GM12878 (cell line): ENCODE data around the gene ITGB2. TPM values are rescaled to one million over a fixed set of nuclear protein-coding genes. Genes with fewer than 3 reads are reported as not detected.

Source experiments
- ATAC-seq: fragments of 200-7000 bp; cut with Tn5 transposase; 3 replicates; pipeline ENCODE4 v1.9.1; 2020; ENCODE audit warnings: mild to moderate bottlenecking, moderate library complexity
- BruUV-seq: library from RNA; stranded (reverse); fragments of 400-500 nt; replicated peaks from 2 replicates; lab custom pipeline; 2021; lab: Mats Ljungman, UMichigan
- CTCF ChIA-PET: fragments of 300-600 bp; sonication (Branson Sonifier 250); formaldehyde crosslinking; extraction: SDS; loops from one replicate; lab custom pipeline; 2021; ENCODE audit warnings: inconsistent platforms; lab: Yijun Ruan, JAX
- POLR2A ChIA-PET: fragments of 350-600 bp; formaldehyde crosslinking; extraction: SDS; loops from one replicate; lab custom pipeline; 2021; ENCODE audit warnings: inconsistent platforms; lab: Charles Lee
- RAD21 ChIA-PET: fragments of 300-600 bp; sonication (Branson Sonifier 250); formaldehyde crosslinking; loops from one replicate; lab custom pipeline; 2023; ENCODE audit warnings: antibody characterized with exemption; ENCODE audit not compliant: unreplicated experiment; lab: Charles Lee
- SMC1A ChIA-PET: fragments of 300-600 bp; sonication (Branson Sonifier 250); formaldehyde crosslinking; loops from one replicate; lab custom pipeline; 2023; ENCODE audit not compliant: unreplicated experiment, uncharacterized antibody; lab: Charles Lee
- DNase-seq: peaks from one replicate; pipeline ENCODE4 v3.0.0-alpha.2; 2011; ENCODE audit warnings: low read depth, low spot score
- FAIRE-seq: peaks from 3 replicates; lab custom pipeline; 2011; peaks lifted over from hg19 to GRCh38; lab: Jason Lieb, UNC
- H2AFZ ChIP-seq: 2 replicates; pipeline ENCODE4 v1.6.0; 2011; ENCODE audit warnings: low read depth, low read length, control low read depth; ENCODE audit not compliant: control insufficient read depth
- H3K27ac ChIP-seq: 2 replicates; pipeline ENCODE4 v1.5.1; 2011; ENCODE audit warnings: control low read depth; ENCODE audit not compliant: control insufficient read depth, insufficient read depth
- H3K27me3 ChIP-seq, 2 experiments: replicated peaks in 1 of 2; 2 replicates each; pipeline versions ENCODE4 v1.6.0 to v1.6.1; 2011; ENCODE audit warnings: low read length in 1 of 2; ENCODE audit not compliant: control insufficient read depth in 2 of 2, insufficient read depth in 2 of 2
- H3K36me3 ChIP-seq, 2 experiments: 2 replicates each; pipeline ENCODE4 v1.5.1; 2011; ENCODE audit warnings: low read length in 1 of 2; ENCODE audit not compliant: control insufficient read depth in 2 of 2, insufficient read depth in 2 of 2
- H3K4me1 ChIP-seq: 2 replicates; pipeline ENCODE4 v1.6.1; 2011; ENCODE audit warnings: mild to moderate bottlenecking, low read length, moderate library complexity, mixed read lengths; ENCODE audit not compliant: control insufficient read depth, insufficient read depth
- H3K4me2 ChIP-seq: 2 replicates; pipeline ENCODE4 v1.6.0; 2011; ENCODE audit warnings: control low read depth; ENCODE audit not compliant: control insufficient read depth, insufficient read depth
- H3K4me3 ChIP-seq: fragments of 200-600 bp; sonication (generic); 2 replicates; pipeline ENCODE4 v1.5.1; 2016
- H3K79me2 ChIP-seq: 2 replicates; pipeline ENCODE4 v1.6.0; 2011; ENCODE audit warnings: low read length; ENCODE audit not compliant: control insufficient read depth, insufficient read depth
- H3K9ac ChIP-seq: 2 replicates; pipeline ENCODE4 v1.8.0; 2011; ENCODE audit warnings: low read length, control low read depth, mixed read lengths; ENCODE audit not compliant: control insufficient read depth, insufficient read depth
- H3K9me3 ChIP-seq: replicated peaks from 3 replicates; pipeline ENCODE4 v1.5.1; 2011; ENCODE audit warnings: mild to moderate bottlenecking, low read length; ENCODE audit not compliant: control insufficient read depth, insufficient read depth
- H4K20me1 ChIP-seq: 2 replicates; pipeline ENCODE4 v1.6.0; 2011; ENCODE audit not compliant: control insufficient read depth, insufficient read depth
- KAT2A ChIP-seq: conservative IDR thresholded peaks from 2 replicates; pipeline ENCODE4 v1.6.1; 2011; ENCODE audit warnings: low read depth, low read length; ENCODE audit not compliant: control insufficient read depth
- TAF1 ChIP-seq: IDR thresholded peaks from 2 replicates; pipeline ENCODE4 v1.6.1; 2011; ENCODE audit warnings: mild to moderate bottlenecking, low read depth, low read length, borderline replicate concordance
- TCF3 ChIP-seq: IDR thresholded peaks from 2 replicates; pipeline ENCODE4 v1.6.1; 2012; ENCODE audit warnings: low read depth, mild to moderate bottlenecking, low read length, borderline replicate concordance; ENCODE audit not compliant: insufficient read depth
- WRNIP1 ChIP-seq: IDR thresholded peaks from 2 replicates; pipeline ENCODE4 v1.6.1; 2011; ENCODE audit warnings: low read depth, low read length, improper control_type of control experiment, borderline replicate concordance
- WGBS: methylation state at CpG from one replicate; pipeline ENCODE4 v1.1.6; 2016; ENCODE audit warnings: low lambda C conversion rate; ENCODE audit not compliant: insufficient replicate concordance, insufficient coverage; ENCODE audit errors: missing lambda C conversion rate; 5-methylcytosine and 5-hydroxymethylcytosine counted together
- in situ Hi-C: fragments of 300-500 bp; cut with MboI; formaldehyde crosslinking; loops from 9 replicates; pipeline ENCODE4 v1.14.3; 2018; ENCODE audit warnings: mixed read lengths
- intact Hi-C: fragments of 100-400 bp; cut with micrococcal nuclease; formaldehyde crosslinking; loops from one replicate; pipeline ENCODE4 v1.14.2; 2022; ENCODE audit not compliant: unreplicated experiment
- polyA plus RNA-seq, 11 experiments: library from polyadenylated mRNA; depleted of rRNA in 4 of 11; unstranded in 6 of 11; stranded (reverse) in 5 of 11; fragments of >200 nt; fragmentation: Nextera tagmentation in 4 of 11; fragmentation: Illumina TruSeq in 1 of 11; extraction: Ambion mirVana in 4 of 11; extraction: Trizol in 1 of 11; gene quantifications; 1 replicate in 1 of 11; 2 replicates in 10 of 11; pipeline versions ENCODE4 v1.2.1 to v1.2.3, GENCODE V29; 2011 to 2016; ENCODE audit warnings: inconsistent platforms in 2 of 11, missing spikeins in 2 of 11, low read depth in 1 of 11
- total RNA-seq, 4 experiments: library from RNA; depleted of rRNA in 3 of 4; stranded (reverse); fragments of >200 nt in 3 of 4; fragmentation: Illumina TruSeq in 1 of 4; extraction: Trizol in 1 of 4; gene quantifications; 2 replicates each; pipeline versions ENCODE4 v1.2.1 to v1.2.3, GENCODE V29; 2013 to 2021
- TF ChIP-seq, protein P1 (sequence below): IDR thresholded peaks from 2 replicates; pipeline ENCODE4 v1.6.1; 2011; ENCODE audit warnings: mild to moderate bottlenecking, low read depth, low read length, moderate library complexity; ENCODE audit not compliant: insufficient replicate concordance
- TF ChIP-seq, protein P2 (sequence below): fragments of 450-650 bp; IDR thresholded peaks from 2 replicates; pipeline ENCODE4 v1.6.1; 2016; ENCODE audit warnings: mild to moderate bottlenecking

Gene ITGB2
- total and polyA plus RNA-seq, 10 of the 15 experiments (the other 5 are each of a cell fraction or from before 2014, with no cell fraction given), result 8.0 to 172 (median 58.9) TPM

DNA sequence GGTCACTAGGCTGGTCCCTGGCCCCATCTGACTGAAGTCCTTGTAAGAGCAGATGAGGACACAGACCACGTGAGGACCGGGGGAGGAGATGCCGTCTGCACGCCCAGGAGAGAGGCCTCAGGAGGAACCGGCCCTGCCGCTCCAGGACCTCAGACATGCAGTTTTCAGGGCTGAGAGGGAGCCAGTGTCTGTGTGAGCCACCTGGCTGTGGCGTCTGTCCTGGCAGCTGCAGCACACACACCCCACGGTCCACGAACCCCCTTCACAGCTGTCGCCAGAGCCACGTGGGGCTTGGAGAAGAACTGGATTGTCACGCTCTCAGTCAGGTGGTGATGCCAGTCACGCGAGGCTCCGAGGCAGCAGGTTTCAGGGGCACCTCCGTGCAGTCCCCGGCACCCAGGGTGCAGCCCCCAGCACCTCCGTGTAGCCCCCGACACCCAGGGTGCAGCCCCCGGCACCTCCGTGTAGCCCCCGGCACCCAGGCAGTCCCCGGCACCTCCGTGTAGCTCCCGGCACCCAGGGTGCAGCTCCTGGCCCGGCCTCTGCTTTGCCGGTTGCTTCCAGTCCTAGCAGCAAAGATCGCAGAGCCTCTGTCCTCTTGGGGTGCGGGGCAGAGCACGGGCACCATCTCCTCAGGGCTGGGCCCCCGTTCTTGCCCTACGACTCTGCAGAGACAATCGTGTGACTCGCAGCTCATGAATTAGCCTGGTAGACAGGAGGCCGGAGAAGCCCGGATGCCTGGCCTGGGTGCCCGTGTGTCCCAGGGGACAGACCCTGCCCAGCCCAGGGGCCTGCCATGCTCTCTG is 83.8 kb downstream of the ITGB2 start:
- ChIA-PET SMC1A (no interaction called here), CTCF (no interaction called here), POLR2A (interaction anchor here (1.0 kb wide), 1 partner anchor 19 kb away, joined by 3 read pairs; the partner anchor contains the start of gene SUMO3), RAD21 (no interaction called here)
- FAIRE-seq, result no peak
- H3K9ac ChIP-seq, result no peak overlapping the region
- no peak for ATAC-seq
- no peaks in the 10 kb centered on the region for H3K79me2 ChIP-seq
- WGBS, result 59% methylated on average over 32 of the region's 37 CpGs
- H3K4me2 ChIP-seq, result no peak overlapping the region
- H3K27ac ChIP-seq, result no peak overlapping the region
- no peak overlapping the region for H2AFZ ChIP-seq
- H3K36me3 ChIP-seq, result no peaks in the 10 kb centered on the region
- BruUV-seq, result no TSS peak
- H3K4me3 ChIP-seq, result no peak overlapping the region
- H3K4me1 ChIP-seq, result no peaks in the 10 kb centered on the region
- no peaks in the 10 kb centered on the region for H3K9me3 ChIP-seq
- TF ChIP-seq WRNIP1, result no peak
- no peak for TF ChIP-seq TAF1
- TF ChIP-seq TCF3, result no peak
- TF ChIP-seq KAT2A, result no peak
- no peak for DNase-seq
- in situ Hi-C loops (no loop called here), intact Hi-C loops (no loop called here)
- H4K20me1 ChIP-seq, result no peaks in the 10 kb centered on the region
- no peaks in the 10 kb centered on the region; a peak in 1 of 4 replicates for H3K27me3 ChIP-seq

GRCh38 chr21:44836349-44836665 is 84.4 kb downstream of the ITGB2 start:
- SMC1A ChIA-PET, result no interaction called here
- in situ Hi-C loops, result no loop called here
- RAD21 ChIA-PET, result no interaction called here
- CTCF ChIA-PET, result no interaction called here
- no TSS peak for BruUV-seq
- Histone ChIP-seq H2AFZ (no peak overlapping the region), H3K36me3 (no peaks in the 10 kb centered on the region), H3K4me2 (no peak overlapping the region), H4K20me1 (no peaks in the 10 kb centered on the region), H3K27ac (no peak overlapping the region), H3K4me3 (no peak overlapping the region), H3K9ac (no peak overlapping the region)
- intact Hi-C loops, result no loop called here
- POLR2A ChIA-PET, result no interaction called here
- TF ChIP-seq, protein P1, sequence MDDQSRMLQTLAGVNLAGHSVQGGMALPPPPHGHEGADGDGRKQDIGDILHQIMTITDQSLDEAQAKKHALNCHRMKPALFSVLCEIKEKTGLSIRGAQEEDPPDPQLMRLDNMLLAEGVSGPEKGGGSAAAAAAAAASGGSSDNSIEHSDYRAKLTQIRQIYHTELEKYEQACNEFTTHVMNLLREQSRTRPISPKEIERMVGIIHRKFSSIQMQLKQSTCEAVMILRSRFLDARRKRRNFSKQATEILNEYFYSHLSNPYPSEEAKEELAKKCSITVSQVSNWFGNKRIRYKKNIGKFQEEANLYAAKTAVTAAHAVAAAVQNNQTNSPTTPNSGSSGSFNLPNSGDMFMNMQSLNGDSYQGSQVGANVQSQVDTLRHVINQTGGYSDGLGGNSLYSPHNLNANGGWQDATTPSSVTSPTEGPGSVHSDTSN, result no peak
- TF ChIP-seq, protein P2, sequence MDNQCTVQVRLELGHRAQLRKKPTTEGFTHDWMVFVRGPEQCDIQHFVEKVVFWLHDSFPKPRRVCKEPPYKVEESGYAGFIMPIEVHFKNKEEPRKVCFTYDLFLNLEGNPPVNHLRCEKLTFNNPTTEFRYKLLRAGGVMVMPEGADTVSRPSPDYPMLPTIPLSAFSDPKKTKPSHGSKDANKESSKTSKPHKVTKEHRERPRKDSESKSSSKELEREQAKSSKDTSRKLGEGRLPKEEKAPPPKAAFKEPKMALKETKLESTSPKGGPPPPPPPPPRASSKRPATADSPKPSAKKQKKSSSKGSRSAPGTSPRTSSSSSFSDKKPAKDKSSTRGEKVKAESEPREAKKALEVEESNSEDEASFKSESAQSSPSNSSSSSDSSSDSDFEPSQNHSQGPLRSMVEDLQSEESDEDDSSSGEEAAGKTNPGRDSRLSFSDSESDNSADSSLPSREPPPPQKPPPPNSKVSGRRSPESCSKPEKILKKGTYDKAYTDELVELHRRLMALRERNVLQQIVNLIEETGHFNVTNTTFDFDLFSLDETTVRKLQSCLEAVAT, result no peak
- TF ChIP-seq, all 136 proteins: peak for 0
- no peak for DNase-seq
- H3K4me1 ChIP-seq, result no peaks in the 10 kb centered on the region
- FAIRE-seq, result no peak
- ATAC-seq, result no peak
- WGBS, result 66% methylated on average over 3 of the region's 3 CpGs
- H3K79me2 ChIP-seq, result no peaks in the 10 kb centered on the region
- no peaks in the 10 kb centered on the region for H3K27me3 ChIP-seq
- H3K9me3 ChIP-seq, result no peaks in the 10 kb centered on the region
